Endodermal cell (in vitro differentiated cells): ENCODE results near the gene CHADL. TPM values are rescaled to one million over a fixed set of nuclear protein-coding genes. Genes with fewer than 3 reads are reported as not detected.

Experiments
- DNase-seq: peaks from one replicate; pipeline ENCODE4 v3.0.0-alpha.2; 2017
- H3K27ac ChIP-seq: 2 replicates; pipeline ENCODE4 v1.5.1; 2013; ENCODE audit warnings: mild to moderate bottlenecking, low read depth, low read length, moderate library complexity
- H3K27me3 ChIP-seq: 2 replicates; pipeline ENCODE4 v1.6.1; 2013; ENCODE audit warnings: mild to moderate bottlenecking, low read length, moderate library complexity; ENCODE audit not compliant: insufficient read depth, control insufficient read depth, poor library complexity, severe bottlenecking
- H3K36me3 ChIP-seq: 2 replicates; pipeline ENCODE4 v1.7.0; 2013; ENCODE audit warnings: mild to moderate bottlenecking, low read length, moderate library complexity; ENCODE audit not compliant: control insufficient read depth, insufficient read depth
- H3K4me1 ChIP-seq: one replicate; pipeline ENCODE4 v1.7.0; 2013; ENCODE audit warnings: low read length; ENCODE audit not compliant: control insufficient read depth, insufficient read depth
- H3K4me3 ChIP-seq: 2 replicates; pipeline ENCODE4 v1.5.1; 2013; ENCODE audit warnings: mild to moderate bottlenecking, low read length, moderate library complexity
- H3K9ac ChIP-seq: 2 replicates; pipeline ENCODE4 v1.6.1; 2013; ENCODE audit warnings: mild to moderate bottlenecking, low read length, moderate library complexity; ENCODE audit not compliant: poor library complexity, severe bottlenecking; ENCODE audit errors: extremely low read depth
- H3K9me3 ChIP-seq: 2 replicates; pipeline ENCODE4 v1.6.1; 2013; ENCODE audit warnings: mild to moderate bottlenecking, low read length, moderate library complexity; ENCODE audit not compliant: control insufficient read depth
- H3K27ac Mint-ChIP-seq: 2 replicates; pipeline ENCODE4 v1.8.0; 2020; ENCODE audit warnings: mixed read lengths
- H3K27me3 Mint-ChIP-seq: 2 replicates; pipeline ENCODE4 v1.8.0; 2021; ENCODE audit warnings: mild to moderate bottlenecking, mixed read lengths; ENCODE audit not compliant: insufficient read depth
- H3K36me3 Mint-ChIP-seq: 2 replicates; pipeline ENCODE4 v1.8.0; 2020; ENCODE audit warnings: low read depth, mixed read lengths
- H3K4me1 Mint-ChIP-seq: 2 replicates; pipeline ENCODE4 v1.8.0; 2020; ENCODE audit warnings: mixed read lengths
- H3K4me3 Mint-ChIP-seq: 2 replicates; pipeline ENCODE4 v1.8.0; 2020; ENCODE audit warnings: mild to moderate bottlenecking, moderate library complexity, mixed read lengths
- H3K9me3 Mint-ChIP-seq: 2 replicates; pipeline ENCODE4 v1.8.0; 2020; ENCODE audit warnings: mild to moderate bottlenecking, mixed read lengths
- CTCF ChIP-seq: fragments of 200-600 bp; sonication (generic); conservative IDR thresholded peaks from 2 replicates; pipeline ENCODE4 v1.5.0; 2021; ENCODE audit warnings: antibody characterized with exemption, mild to moderate bottlenecking
- WGBS, 2 experiments: methylation state at CpG; one replicate each; pipeline versions ENCODE4 v1.1.5 to v1.1.7; 2013; ENCODE audit warnings: missing lambda C conversion rate in 2 of 2, mixed read lengths in 1 of 2; ENCODE audit not compliant: insufficient coverage in 1 of 2, insufficient read length in 1 of 2; 5-methylcytosine and 5-hydroxymethylcytosine counted together
- total RNA-seq, 2 donors: library from RNA; stranded (reverse); fragmentation: NEBNext Ultra II Directional in 1 of 2; extraction: Animal tissue kit (Norgen Biotek cat#: 25700) in 1 of 2; gene quantifications; 2 replicates in 1 of 2; 3 replicates in 1 of 2; pipeline ENCODE4 v1.2.1, GENCODE V29; 2021

The CHADL gene
- total RNA-seq, 2 donors from 2014 or later = 0.79 to 1.3 TPM

DNA sequence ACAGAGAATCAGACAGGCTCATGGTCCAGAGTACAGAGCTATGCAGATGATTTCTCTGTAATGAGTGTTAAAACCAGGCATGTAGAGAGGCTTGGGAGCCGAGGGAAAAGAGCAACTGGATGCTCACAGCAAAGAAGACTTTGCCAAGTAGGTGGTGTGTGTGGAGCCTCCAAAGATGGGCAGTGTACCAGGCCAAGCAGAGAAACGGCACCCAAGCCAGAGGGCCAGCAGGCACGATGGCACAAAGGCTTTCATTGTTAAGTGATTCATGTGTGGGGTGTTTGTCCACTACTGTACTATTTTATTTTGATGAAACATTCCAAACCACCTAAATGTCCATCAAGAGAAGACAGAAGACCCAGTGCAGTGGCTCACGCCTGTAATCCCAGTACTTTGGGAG, 34.1 kb upstream of the CHADL start:
- Histone ChIP-seq H3K4me1 (no peaks in the 10 kb centered on the region), H3K9me3 (no peaks in the 10 kb centered on the region), H3K4me3 (no peak overlapping the region), H3K36me3 (peaks cover 78% of the 10 kb centered on the region), H3K27ac (no peak overlapping the region), H3K27me3 (no peaks in the 10 kb centered on the region), H3K9ac (no peak overlapping the region)
- Mint-ChIP-seq H3K4me1 (no peaks in the 10 kb centered on the region), H3K27ac (no peak overlapping the region), H3K4me3 (no peak overlapping the region), H3K9me3 (no peaks in the 10 kb centered on the region), H3K36me3 (peaks cover 70% of the 10 kb centered on the region), H3K27me3 (no peaks in the 10 kb centered on the region)
- no peak for DNase-seq
- no peak for TF ChIP-seq CTCF
- WGBS, 2 experiments = 91 to 100% methylated on average over 2 to 3 of the region's 4 CpGs

DNA sequence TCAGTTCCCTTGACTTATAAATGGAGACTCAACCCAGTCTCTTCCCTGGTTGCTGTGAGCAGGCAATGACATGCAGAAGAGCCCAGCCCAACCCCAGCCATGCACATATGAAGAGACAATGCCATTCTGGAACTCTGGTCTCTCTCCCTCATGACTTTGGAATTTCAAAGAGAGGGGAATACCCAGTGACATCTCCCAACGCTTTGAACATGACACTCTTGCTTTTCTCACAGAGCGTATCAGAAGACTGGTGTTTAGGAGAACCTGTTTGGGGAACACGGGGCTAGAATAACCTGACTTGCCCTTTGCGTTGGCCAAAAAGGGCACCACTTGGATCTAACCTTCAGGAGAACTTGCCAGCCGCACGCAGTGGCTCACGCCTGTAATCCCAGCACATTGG, 32.4 kb upstream of the CHADL start:
- Histone ChIP-seq H3K9ac (no peak overlapping the region), H3K4me1 (no peaks in the 10 kb centered on the region), H3K9me3 (no peaks in the 10 kb centered on the region), H3K27ac (no peak overlapping the region), H3K36me3 (peaks cover 76% of the 10 kb centered on the region), H3K4me3 (no peak overlapping the region), H3K27me3 (no peaks in the 10 kb centered on the region)
- TF ChIP-seq CTCF = no peak
- WGBS, 2 experiments = 97 to 100% methylated on average over 3 to 7 of the region's 7 CpGs
- Mint-ChIP-seq H3K27me3 (no peaks in the 10 kb centered on the region), H3K9me3 (no peaks in the 10 kb centered on the region), H3K4me3 (no peak overlapping the region), H3K36me3 (peaks cover 69% of the 10 kb centered on the region), H3K27ac (no peak overlapping the region), H3K4me1 (no peaks in the 10 kb centered on the region)
- no peak for DNase-seq

- Mint-ChIP-seq H3K4me1 (no peaks in the 10 kb centered on the region), H3K36me3 (peaks cover 69% of the 10 kb centered on the region), H3K27ac (no peak overlapping the region), H3K9me3 (no peaks in the 10 kb centered on the region), H3K4me3 (no peak overlapping the region), H3K27me3 (no peaks in the 10 kb centered on the region)
- 89 to 98% methylated on average over 6 to 9 of the region's 9 CpGs for WGBS, 2 experiments
- peaks cover 77% of the 10 kb centered on the region for H3K36me3 ChIP-seq
- DNase-seq = no peak
- no peaks in the 10 kb centered on the region for H3K9me3 ChIP-seq
- H3K4me1 ChIP-seq = no peaks in the 10 kb centered on the region
- H3K27ac ChIP-seq = no peak overlapping the region
- H3K4me3 ChIP-seq = no peak overlapping the region
- H3K27me3 ChIP-seq = no peaks in the 10 kb centered on the region
- H3K9ac ChIP-seq = no peak overlapping the region
- TF ChIP-seq CTCF = no peak
Measured at GRCh38 chr22:41271787-41272186, 31.1 kb upstream of the CHADL start.
